Prostate gland (tissue), 2 donors: ENCODE results near the gene LYG1.

Experiments
- POLR2AphosphoS5 ChIP-seq: sonication (generic); formaldehyde crosslinking; IDR thresholded peaks from one replicate; pipeline ENCODE4 v1.6.1; 2017; ENCODE audit warnings: antibody characterized with exemption
- TF ChIP-seq, protein P1 (sequence below), 4 experiments: fragments of 200-600 bp in 2 of 4; fragments of 450-650 bp in 2 of 4; sonication (generic) in 2 of 4; IDR thresholded peaks; 1 replicate in 3 of 4; 2 replicates in 1 of 4; pipeline ENCODE4 v1.5.1; 2016 to 2019; ENCODE audit warnings: antibody characterized with exemption in 4 of 4, mild to moderate bottlenecking in 2 of 4, moderate library complexity in 2 of 4

- TF ChIP-seq, protein P1, sequence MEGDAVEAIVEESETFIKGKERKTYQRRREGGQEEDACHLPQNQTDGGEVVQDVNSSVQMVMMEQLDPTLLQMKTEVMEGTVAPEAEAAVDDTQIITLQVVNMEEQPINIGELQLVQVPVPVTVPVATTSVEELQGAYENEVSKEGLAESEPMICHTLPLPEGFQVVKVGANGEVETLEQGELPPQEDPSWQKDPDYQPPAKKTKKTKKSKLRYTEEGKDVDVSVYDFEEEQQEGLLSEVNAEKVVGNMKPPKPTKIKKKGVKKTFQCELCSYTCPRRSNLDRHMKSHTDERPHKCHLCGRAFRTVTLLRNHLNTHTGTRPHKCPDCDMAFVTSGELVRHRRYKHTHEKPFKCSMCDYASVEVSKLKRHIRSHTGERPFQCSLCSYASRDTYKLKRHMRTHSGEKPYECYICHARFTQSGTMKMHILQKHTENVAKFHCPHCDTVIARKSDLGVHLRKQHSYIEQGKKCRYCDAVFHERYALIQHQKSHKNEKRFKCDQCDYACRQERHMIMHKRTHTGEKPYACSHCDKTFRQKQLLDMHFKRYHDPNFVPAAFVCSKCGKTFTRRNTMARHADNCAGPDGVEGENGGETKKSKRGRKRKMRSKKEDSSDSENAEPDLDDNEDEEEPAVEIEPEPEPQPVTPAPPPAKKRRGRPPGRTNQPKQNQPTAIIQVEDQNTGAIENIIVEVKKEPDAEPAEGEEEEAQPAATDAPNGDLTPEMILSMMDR (IDR thresholded peaks at IDR 0.05), result no peak
- TF ChIP-seq POLR2AphosphoS5, result no peak
Measured at GRCh38 chr2:99299580-99299979, 1.4 kb downstream of the LYG1 start.
